ENCODE data around the gene PACSIN2.
"Not testable (repeated sequence)": the region's sequence is repeated elsewhere in the genome, so short reads cannot be mapped to it uniquely, and the experiment has no call there.

DNA sequence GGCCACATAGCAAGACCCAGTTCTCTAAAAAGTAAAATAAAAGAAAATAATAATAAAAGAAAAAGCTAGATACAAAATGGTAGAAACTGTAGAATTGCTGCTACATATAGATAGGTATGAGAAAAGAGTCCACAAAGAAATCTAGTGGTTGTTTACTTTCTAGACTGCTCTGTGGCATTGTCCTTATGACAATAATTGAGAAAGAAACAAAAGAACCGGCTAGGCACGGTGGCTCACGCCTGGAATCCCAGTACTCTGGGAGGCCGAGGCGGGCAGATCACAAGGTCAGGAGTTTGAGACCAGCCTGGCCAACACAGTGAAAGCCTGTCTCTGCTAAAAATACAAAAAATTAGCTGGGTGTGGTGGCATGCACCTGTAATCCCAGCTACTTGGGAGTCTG is 1.2 kb upstream of the PACSIN2 start:
- not testable (repeated sequence) for TF ChIP-seq EZH2phosphoT487 (IDR thresholded peaks at IDR 0.05; ENCODE audit: insufficient read depth, low read depth); EZH2 (IDR thresholded peaks at IDR 0.05; ENCODE audit: insufficient read depth, poor library complexity, severe bottlenecking)

Data from GM23248 (cell line).